Activated CD4-positive, alpha-beta T cell treated with anti-CD3 and anti-CD28 coated beads, Interleukin-2, Interleukin-6, amounts not matched to agents 100 ng/mL and 50 ng/mL, durations not matched to agents 16 hours and 8 hours (primary cell): ENCODE data around the gene FOXD1.
A peak's percentile ranks its signal among the peaks of the same experiment; 100 is the strongest.
"Not testable (repeated sequence)": the region's sequence is repeated elsewhere in the genome, so short reads cannot be mapped to it uniquely, and the experiment has no call there.

Experiments
- DNase-seq: peaks from one replicate; pipeline ENCODE4 v3.0.0-alpha.2; 2020

The FOXD1 gene

DNA sequence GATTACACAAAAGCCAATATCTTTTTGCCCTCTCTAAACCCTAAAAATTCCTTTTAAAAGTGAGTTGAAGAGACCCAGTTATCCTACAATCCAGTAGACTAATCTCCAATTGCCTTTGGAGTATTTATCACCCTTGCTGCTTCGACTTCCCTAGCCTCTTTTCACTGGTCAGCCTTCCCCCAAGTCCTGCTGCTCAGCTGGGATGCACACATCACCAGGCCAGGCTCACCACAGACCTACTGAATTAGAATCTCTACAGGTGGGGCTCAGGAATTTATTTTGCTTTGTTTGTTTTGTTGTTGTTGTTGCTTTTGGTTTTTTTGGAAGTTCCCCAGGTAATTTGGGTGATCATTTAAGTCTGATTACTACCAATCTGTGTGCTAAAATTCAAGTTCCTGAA lies 11.6 kb upstream of the FOXD1 start:
- DNase-seq: no peak

- DNase-seq: no peak
These were observed 10.8 kb upstream of the FOXD1 start for GRCh38 chr5:73459366-73459765.

- DNase-seq: not testable (repeated sequence)
These were observed 7.9 kb upstream of the FOXD1 start for GRCh38 chr5:73456462-73456861.

- DNase-seq: peak; percentile 50
These were observed 5.9 kb upstream of the FOXD1 start for GRCh38 chr5:73454379-73455036.

DNA sequence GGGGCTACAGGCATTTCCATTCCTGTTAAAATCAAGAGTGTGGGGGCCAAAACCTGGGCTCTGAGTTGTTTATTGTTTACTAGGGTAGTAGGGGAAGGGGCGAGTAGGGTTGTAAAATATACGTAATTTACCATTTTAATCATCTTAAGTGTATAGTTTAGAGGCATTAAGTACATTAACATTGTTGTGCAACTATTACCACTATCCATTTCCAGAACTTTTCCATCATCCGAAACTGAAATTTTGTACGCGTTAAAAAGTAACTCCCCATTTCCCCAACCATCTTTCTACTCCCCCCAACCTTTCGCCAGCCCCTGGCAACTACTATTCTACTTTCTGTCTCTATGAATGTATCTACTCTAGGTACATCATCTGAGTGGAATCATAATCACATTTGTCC lies 3.6 kb upstream of the FOXD1 start:
- DNase-seq: no peak

DNA sequence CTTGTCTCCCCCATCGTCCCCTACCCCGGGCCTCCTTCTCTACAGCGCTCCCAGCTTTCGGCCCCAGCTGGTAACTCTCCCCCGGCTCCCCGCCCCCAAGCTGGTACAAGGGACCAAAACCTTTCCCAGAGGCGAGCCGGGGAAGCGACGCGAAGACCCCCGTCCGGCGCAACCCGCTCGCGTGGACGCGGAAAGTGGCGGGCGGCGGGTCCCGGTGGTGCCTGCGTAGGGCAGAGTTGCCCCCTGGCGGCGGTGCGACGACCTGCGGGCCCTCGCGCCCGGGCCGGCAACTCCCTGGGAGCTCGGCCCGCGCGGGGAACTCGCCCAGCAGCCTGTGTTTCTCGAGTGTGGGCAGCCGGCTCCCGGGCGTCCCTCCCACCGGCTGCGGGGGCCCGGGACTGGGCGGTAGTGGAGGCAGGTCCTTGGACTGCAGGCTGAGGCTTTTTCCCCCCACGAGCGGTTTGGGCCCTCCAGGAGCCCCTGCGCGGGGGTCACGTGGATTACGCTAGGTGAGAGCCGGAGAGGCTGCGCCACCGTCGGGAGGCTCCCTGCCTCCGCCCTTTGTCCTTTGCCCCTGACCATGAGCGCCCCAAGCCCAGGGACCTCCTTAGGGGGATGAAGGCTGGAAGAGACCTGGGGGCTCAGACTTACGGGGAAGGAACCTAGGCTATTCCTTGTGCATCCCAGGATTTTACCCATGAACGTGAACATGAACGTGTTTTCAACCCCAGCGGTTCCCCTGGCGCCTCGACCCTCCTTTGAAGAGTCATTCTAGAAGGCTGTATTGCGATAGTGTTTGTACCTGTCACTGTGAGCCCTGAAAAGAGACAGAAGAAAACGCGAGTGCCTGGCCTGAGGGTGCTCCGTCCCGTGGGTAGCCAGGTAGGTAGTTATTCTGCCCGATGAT lies 2.9 kb upstream of the FOXD1 start:
- peak; percentile 72 for DNase-seq

DNA sequence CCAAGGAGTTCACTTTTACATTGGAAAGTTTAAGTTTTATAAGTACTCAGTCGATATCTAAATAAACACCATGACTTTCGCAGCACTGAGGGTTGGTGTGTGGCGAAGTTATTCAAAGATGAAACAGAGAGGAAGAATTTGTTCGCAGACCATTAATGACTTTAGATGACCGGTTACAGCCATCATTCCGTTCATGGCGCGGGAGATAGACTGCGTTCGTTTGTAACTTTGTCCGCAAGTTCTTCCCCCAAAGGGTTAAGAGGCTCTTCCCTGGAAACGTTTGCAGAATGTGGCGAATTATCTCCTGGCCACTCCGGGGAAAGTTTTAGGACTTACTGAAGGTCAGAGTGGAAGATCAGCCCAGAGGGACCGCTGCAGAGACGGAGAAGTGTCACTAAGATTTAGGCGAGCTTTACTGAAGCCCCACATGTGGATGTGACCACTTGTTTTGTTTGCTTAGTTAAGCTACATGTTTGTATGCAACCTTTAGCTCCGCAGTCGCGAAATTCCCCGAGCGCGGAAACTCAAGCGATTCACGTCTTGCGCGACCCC lies 2.2 kb upstream of the FOXD1 start:
- no peak for DNase-seq

- DNase-seq: no peak
These were observed 1.6 kb upstream of the FOXD1 start for GRCh38 chr5:73450137-73450536.

DNA sequence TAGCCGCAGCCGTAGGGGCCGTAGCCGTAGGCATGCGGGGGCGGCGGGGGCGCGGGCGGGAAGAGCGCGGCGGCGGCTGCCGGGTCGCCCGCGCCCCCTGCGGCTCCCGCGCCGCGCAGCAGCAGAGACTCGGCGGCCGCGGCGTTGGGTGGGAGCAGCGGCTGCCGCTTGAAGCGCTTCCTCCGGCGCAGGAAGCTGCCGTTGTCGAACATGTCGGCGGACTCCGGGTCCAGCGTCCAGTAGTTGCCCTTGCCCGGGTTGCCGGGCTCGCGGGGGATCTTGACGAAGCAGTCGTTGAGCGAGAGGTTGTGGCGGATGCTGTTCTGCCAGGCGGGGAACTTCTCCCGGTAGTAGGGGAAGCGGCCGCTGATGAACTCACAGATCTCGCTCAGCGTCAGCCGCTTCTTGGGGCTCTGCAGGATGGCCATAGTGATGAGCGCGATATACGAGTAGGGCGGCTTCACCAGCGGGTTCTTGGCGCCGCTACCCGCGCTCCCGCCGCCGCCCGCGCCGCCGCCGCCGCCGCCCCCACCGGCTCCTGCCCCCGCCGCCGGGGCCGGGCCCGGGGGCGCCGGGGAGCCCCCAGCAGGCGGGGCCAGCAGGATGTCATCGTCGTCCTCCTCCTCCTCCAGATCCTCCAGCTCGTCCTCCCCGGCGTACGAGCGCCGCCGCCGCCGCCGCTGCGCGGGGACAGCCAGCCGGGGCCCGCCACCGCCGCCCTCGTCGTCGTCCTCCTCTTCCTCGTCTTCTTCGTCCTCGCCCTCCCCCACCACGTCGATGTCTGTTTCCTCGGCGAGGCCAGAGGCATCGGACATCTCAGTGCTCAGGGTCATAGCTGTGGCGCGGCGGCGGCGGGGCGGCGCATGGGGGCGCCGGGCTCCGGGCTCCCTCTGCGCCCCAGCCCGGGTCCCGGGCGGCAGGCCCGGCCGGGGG lies 781 bp downstream of the FOXD1 start:
- peak; percentile 40 for DNase-seq

GRCh38 chr5:73446631-73447529 lies 1.7 kb downstream of the FOXD1 start:
- DNase-seq: no peak

DNA sequence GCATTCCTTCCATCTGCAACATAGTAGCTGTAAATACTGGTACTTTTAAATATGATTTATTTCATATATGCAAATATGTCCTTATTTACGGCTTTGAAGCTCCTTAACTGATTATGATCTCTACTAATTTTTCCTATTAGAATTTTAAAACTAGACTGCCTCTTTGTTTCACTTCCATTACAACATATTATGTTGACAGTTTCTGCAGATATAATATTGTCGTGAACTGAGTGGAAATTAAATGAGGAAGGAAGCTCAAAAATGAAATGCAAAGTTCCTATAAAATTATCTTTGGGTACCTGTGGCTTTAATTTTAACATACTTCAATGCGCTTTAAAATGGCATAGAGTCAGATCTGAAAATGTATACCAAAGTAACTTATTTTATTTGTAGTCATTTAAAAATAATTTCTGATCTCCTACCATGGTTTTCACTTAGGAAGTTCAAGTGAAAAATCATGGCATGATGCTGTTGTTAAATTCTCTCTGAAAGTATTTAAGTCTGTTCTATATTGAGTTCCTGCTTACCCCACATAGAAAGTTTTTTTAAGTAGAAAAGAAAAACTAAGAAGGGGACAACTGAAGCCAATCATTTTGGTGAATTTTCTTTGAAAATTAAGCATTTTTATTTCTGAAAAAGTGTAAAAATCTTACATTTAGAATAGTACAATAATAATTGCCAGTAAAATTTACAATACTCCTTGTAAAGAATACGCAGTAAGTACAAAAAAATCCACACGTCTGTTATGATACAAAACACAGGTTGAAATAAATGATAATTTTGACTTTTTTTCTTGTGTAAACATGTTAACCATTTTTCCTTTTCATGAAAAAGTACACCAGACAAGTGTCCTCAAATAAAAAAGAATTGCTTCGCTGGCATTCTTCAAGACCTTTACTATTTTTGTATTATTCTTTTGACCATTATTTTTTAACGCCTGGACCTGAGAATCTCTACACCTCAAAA lies 2.6 kb downstream of the FOXD1 start:
- no peak for DNase-seq

- DNase-seq: no peak
These were observed 3.8 kb downstream of the FOXD1 start for GRCh38 chr5:73444499-73445438.

DNA sequence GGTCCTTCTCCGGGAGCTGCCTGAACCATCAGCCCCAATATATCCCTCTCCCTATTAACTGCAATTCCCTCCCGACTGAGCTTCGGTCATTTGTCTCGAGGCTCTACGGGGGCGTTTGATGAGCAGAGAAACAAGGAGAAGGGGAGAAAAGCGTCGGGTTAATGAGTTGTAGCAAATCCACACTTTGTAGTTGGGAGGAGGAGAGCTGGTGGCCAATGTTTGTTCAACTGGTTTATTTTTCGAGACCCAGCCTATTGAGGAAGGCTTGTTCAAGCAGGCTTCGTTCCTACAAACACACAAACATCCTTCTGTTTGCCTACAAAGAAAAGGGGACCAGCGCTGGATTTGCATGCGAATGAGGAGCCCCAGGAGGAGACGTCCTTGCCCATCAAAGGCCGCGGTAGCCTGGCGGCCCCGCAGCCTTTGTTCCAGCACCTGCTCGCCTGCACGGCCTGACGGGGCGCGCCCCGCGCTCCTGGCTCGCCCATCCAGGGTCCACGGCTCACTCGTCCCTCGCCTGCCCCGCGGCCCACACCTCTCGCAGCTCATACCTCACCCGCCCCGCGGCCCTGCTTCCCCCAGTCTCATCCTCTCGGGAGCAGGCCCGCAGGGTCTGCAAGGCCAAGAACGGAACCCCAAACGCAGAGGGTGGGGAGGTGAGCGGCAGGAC lies 4.6 kb downstream of the FOXD1 start:
- no peak for DNase-seq

- no peak for DNase-seq
These were observed 5.5 kb downstream of the FOXD1 start for GRCh38 chr5:73442996-73443627.

- no peak for DNase-seq
These were observed 6.3 kb downstream of the FOXD1 start for GRCh38 chr5:73442231-73442811.

DNA sequence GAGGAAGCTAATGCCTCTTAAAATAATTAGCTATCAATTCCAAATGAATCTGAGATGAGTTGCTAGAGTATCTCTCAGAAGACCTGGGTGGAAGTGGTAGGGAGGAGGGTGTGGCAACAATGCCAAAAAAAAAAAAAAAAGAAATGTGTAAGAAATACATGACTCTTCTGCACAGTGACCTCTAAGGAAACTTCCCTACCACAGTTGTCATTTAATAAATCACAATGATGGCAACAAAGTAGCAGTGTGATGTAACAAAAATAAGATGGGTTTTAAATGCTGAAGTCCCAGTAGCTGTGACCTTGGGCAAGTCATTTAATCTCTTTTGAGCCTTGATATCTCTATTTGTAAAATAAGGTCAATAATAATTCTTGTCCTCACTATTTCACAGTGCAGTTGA lies 7.2 kb downstream of the FOXD1 start:
- no peak for DNase-seq

GRCh38 chr5:73440262-73440661 lies 8.3 kb downstream of the FOXD1 start:
- no peak for DNase-seq
